GM12801 (cell line): ENCODE measurements around the gene NFIB.

Source experiments
- CTCF ChIP-seq: IDR thresholded peaks from one replicate; pipeline ENCODE4 v1.5.1; 2011; ENCODE audit warnings: control low read depth; ENCODE audit not compliant: insufficient read length; ENCODE audit errors: extremely low read depth

Gene NFIB

GRCh38 chr9:14086495-14086894 is 227.4 kb downstream of the NFIB start:
- TF ChIP-seq CTCF = no peak

GRCh38 chr9:14085810-14086209 is 228.1 kb downstream of the NFIB start:
- no peak for TF ChIP-seq CTCF

- no peak for TF ChIP-seq CTCF
Measured at GRCh38 chr9:14084867-14085266, 229.1 kb downstream of the NFIB start.

- no peak for TF ChIP-seq CTCF
Measured at GRCh38 chr9:14083366-14083765, 230.6 kb downstream of the NFIB start.

GRCh38 chr9:14082732-14083131 is 231.2 kb downstream of the NFIB start:
- no peak for TF ChIP-seq CTCF

- TF ChIP-seq CTCF = no peak
Measured at GRCh38 chr9:14081745-14082144, 232.2 kb downstream of the NFIB start.

GRCh38 chr9:14080959-14081542 is 232.9 kb downstream of the NFIB start:
- no peak for TF ChIP-seq CTCF
